SK-N-SH treated with all-trans-retinoic acid at 6 μM for 48 hours (cell line): ENCODE data around the gene MRAP.

Source experiments
- ARNTL ChIP-seq: fragments of 450-650 bp; formaldehyde crosslinking; IDR thresholded peaks from 2 replicates; pipeline ENCODE4 v1.5.0; 2020; ENCODE audit warnings: low read depth, mild to moderate bottlenecking, moderate library complexity, borderline replicate concordance
- BACH2 ChIP-seq: fragments of 250-450 bp; sonication (Bioruptor Pico); IDR thresholded peaks from 2 replicates; pipeline ENCODE4 v1.9.0; 2021; ENCODE audit warnings: mild to moderate bottlenecking, borderline replicate concordance
- CREB5 ChIP-seq: fragments of 250-450 bp; sonication (Bioruptor Pico); IDR thresholded peaks from 2 replicates; pipeline ENCODE4 v1.5.1; 2020; ENCODE audit warnings: low read depth, mild to moderate bottlenecking, moderate library complexity
- CSRNP3 ChIP-seq: fragments of 250-450 bp; sonication (Bioruptor Pico); IDR thresholded peaks from 2 replicates; pipeline ENCODE4 v1.5.1; 2021; ENCODE audit warnings: mild to moderate bottlenecking, moderate library complexity
- OSR1 ChIP-seq: fragments of 250-450 bp; sonication (Bioruptor Pico); IDR thresholded peaks from 2 replicates; pipeline ENCODE4 v1.8.0; 2022; ENCODE audit warnings: moderate library complexity, mild to moderate bottlenecking, inconsistent platforms
- PATZ1 ChIP-seq: fragments of 250-450 bp; sonication (Bioruptor Pico); IDR thresholded peaks from 2 replicates; pipeline ENCODE4 v1.8.0; 2020; ENCODE audit warnings: mild to moderate bottlenecking, moderate library complexity, borderline replicate concordance
- ZFP30 ChIP-seq: fragments of 450-650 bp; formaldehyde crosslinking; IDR thresholded peaks from 2 replicates; pipeline ENCODE4 v1.5.0; 2022; ENCODE audit warnings: mild to moderate bottlenecking, moderate library complexity
- ZNF565 ChIP-seq: fragments of 450-650 bp; formaldehyde crosslinking; conservative IDR thresholded peaks from 2 replicates; pipeline ENCODE4 v1.5.0; 2020; ENCODE audit warnings: low read depth, mild to moderate bottlenecking, moderate library complexity
- ZNF8 ChIP-seq: fragments of 450-650 bp; formaldehyde crosslinking; IDR thresholded peaks from 2 replicates; pipeline ENCODE4 v1.5.0; 2020; ENCODE audit warnings: mild to moderate bottlenecking, moderate library complexity

- TF ChIP-seq CSRNP3 (CRISPR knock-in tag) (no peak), OSR1 (CRISPR knock-in tag) (no peak), ZNF8 (CRISPR knock-in tag) (no peak), ARNTL (CRISPR knock-in tag) (no peak), ZNF565 (CRISPR knock-in tag) (no peak), BACH2 (CRISPR knock-in tag) (no peak), PATZ1 (CRISPR knock-in tag) (no peak), ZFP30 (no peak), CREB5 (CRISPR knock-in tag) (no peak)
These were observed 17.1 kb upstream of the MRAP start for GRCh38 chr21:32281531-32281930.
